ENCODE results near the gene NECTIN2.

NECTIN2 gene

GRCh38 chr19:44845612-44846454, at the start of gene NECTIN2:
TSS of gene NECTIN2 (plus strand) at chr19:44846297. CDS start at chr19:44846526, 229 bp downstream.
- no peaks in the 10 kb centered on the region for H3K27me3 ChIP-seq (replicated peaks)
- TF ChIP-seq CTCF (IDR thresholded peaks at IDR 0.05; ENCODE audit: low read depth, low read length, missing control alignments) = peak; percentile 85
- peak within 1 kb of the TSS; percentile 96 for H3K27ac ChIP-seq
- peak; percentile 98 for DNase-seq
- peaks cover 3% of the 10 kb centered on the region for H3K36me3 ChIP-seq (replicated peaks)
- in situ Hi-C loops (cut with HindIII; ENCODE audit: low pct_ligation_motif_present, low sequenced_read_pairs) = no loop called here
- H3K4me3 ChIP-seq (ENCODE audit: low read depth, low read length) = peak within 1 kb of the TSS; percentile 93

GRCh38 chr19:44796701-44797115, 49.4 kb upstream of the NECTIN2 start:
- no peak overlapping the region for H3K4me3 ChIP-seq (ENCODE audit: low read depth, low read length)
- no peaks in the 10 kb centered on the region for H3K36me3 ChIP-seq (replicated peaks)
- H3K27ac ChIP-seq = no peak overlapping the region
- no peaks in the 10 kb centered on the region for H3K27me3 ChIP-seq (replicated peaks)
- no peak for DNase-seq
- TF ChIP-seq CTCF (IDR thresholded peaks at IDR 0.05; ENCODE audit: low read depth, low read length, missing control alignments) = no peak
- in situ Hi-C loops (cut with HindIII; ENCODE audit: low pct_ligation_motif_present, low sequenced_read_pairs) = no loop called here

GRCh38 chr19:44799627-44800346, 46.3 kb upstream of the NECTIN2 start:
- in situ Hi-C loops (cut with HindIII; ENCODE audit: low pct_ligation_motif_present, low sequenced_read_pairs) = no loop called here
- Histone ChIP-seq H3K36me3 (replicated peaks) (no peaks in the 10 kb centered on the region), H3K27me3 (replicated peaks) (no peaks in the 10 kb centered on the region), H3K4me3 (ENCODE audit: low read depth, low read length) (no peak overlapping the region), H3K27ac (no peak overlapping the region)
- no peak for TF ChIP-seq CTCF (IDR thresholded peaks at IDR 0.05; ENCODE audit: low read depth, low read length, missing control alignments)
- DNase-seq = no peak

GRCh38 chr19:44800461-44800860, 45.6 kb upstream of the NECTIN2 start:
- Histone ChIP-seq H3K27me3 (replicated peaks) (no peaks in the 10 kb centered on the region), H3K36me3 (replicated peaks) (no peaks in the 10 kb centered on the region), H3K4me3 (ENCODE audit: low read depth, low read length) (no peak overlapping the region), H3K27ac (no peak overlapping the region)
- in situ Hi-C loops (cut with HindIII; ENCODE audit: low pct_ligation_motif_present, low sequenced_read_pairs) = no loop called here
- DNase-seq = peak; percentile 57
- TF ChIP-seq CTCF (IDR thresholded peaks at IDR 0.05; ENCODE audit: low read depth, low read length, missing control alignments) = peak; percentile 98

- Histone ChIP-seq H3K27ac (no peak overlapping the region), H3K27me3 (replicated peaks) (no peaks in the 10 kb centered on the region), H3K4me3 (ENCODE audit: low read depth, low read length) (no peak overlapping the region), H3K36me3 (replicated peaks) (no peaks in the 10 kb centered on the region)
- TF ChIP-seq CTCF (IDR thresholded peaks at IDR 0.05; ENCODE audit: low read depth, low read length, missing control alignments) = no peak
- DNase-seq = no peak
- in situ Hi-C loops (cut with HindIII; ENCODE audit: low pct_ligation_motif_present, low sequenced_read_pairs) = no loop called here
Observed at GRCh38 chr19:44803442-44804428, 42.4 kb upstream of the NECTIN2 start.
